GM18502 (cell line): ENCODE data around the gene TFRC.
"Not testable (repeated sequence)": the region's sequence is repeated elsewhere in the genome, so short reads cannot be mapped to it uniquely, and the experiment has no call there.

Source experiments
- ATAC-seq: cut with Tn5 transposase; IDR thresholded peaks from one replicate; pipeline ENCODE4 v1.9.1; 2021; ENCODE audit warnings: mild to moderate bottlenecking; ENCODE audit not compliant: unreplicated experiment, poor library complexity

TFRC gene

DNA sequence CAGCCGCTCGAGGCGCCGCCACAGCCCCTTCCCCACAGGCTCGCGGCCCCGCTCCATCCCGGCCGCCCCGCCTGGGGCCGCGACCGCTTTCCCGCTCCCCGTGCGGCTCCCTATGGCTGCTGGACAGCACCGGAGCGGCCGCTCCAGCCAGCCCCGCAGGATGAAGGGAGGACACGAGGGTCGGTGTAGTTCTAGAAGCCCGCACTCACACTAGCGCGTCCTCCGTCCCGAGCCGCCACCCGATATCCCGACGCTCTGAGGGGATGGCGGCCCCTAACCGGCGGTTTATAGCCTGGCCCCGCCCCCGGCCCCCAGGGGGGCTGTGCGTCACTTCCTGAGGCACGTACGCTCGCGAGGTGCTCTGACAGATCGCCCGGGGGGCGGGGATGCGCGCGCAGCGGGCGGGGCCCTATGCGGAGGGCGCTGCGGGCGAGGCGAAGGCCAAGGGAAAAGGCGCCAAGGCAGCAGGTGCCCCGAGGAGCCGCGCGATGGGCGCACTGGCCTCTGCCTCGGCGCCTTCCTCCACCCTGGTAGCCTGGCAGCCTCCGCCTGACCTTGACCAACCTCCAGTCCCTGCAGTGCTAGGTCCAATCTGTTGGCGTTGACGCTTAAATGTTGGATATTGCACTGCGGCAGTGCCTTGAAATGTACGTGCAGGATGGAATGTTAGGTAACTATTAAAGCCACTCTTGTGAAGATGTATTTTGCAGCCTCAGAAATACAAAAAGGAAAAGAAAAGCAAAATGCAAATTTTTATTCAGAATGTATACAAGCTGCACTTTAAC is at the start of gene TFRC:
TFRC (minus strand) TSS at position 257 of the 785 bp plus-strand sequence. CDS start 4,991 bp downstream, outside the sequence.
- ATAC-seq = peak; percentile 85

GRCh38 chr3:196128172-196128843 is 46.4 kb upstream of the TFRC start:
- ATAC-seq = no peak

GRCh38 chr3:196127308-196128040 is 45.6 kb upstream of the TFRC start:
- no peak for ATAC-seq

DNA sequence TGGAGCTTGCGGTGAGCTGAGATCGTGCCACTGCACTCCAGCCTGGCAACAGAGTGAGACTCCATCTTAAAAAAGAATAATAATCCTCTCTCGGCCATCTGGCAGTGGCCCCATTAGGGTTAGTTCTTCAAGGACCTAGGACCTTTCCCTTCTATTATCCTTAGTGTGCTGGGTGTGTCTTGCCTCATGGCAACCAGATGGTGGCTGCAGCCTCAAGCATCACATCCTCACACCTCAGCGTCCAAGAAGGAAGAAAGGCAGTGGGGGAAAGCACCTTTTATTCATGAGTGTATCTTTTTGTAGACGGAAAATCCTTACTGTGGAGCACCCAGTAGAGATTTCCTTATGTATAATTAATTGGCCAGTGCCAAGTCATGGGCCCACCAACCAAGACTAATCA is 42.7 kb upstream of the TFRC start:
- no peak for ATAC-seq

DNA sequence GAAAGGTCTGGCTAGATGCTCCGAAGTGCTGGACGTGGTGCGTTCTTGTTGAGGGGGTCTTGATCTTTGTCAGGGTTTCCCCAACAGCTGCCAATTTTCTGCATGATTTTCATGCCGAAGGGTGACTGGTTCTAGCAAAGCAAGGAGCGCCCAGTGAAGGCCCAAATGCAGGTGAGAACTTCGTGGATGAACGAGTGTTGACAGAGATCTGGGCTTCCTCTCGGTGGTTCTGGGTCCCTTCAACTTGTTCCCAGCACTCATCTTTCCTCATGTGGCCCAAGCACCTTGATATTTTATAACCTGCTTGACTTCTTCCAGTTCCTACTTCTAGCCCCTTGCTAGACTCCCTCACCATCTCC is 40.8 kb upstream of the TFRC start:
- no peak for ATAC-seq

- ATAC-seq = no peak
Measured at GRCh38 chr3:196122021-196122687, 40.3 kb upstream of the TFRC start.

DNA sequence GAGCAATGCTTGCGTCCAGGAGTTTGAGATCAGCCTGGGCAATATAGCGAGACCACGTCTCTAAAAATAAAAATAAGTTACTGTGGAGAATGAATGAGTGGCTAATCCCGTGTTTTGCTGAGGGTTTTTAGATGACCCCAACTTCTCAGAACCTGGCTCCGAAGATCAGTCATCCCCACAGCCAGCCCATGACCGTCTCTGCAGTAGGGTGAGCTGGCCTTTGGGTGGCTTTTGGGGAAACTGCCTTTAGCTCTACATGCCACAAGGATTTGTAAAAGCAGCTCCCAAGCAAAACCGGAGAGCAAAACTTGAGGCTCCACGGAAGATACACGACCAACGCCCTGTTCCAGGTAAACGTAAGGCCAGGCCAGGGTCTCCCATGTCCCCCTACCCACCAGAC is 39.2 kb upstream of the TFRC start:
- ATAC-seq = no peak

DNA sequence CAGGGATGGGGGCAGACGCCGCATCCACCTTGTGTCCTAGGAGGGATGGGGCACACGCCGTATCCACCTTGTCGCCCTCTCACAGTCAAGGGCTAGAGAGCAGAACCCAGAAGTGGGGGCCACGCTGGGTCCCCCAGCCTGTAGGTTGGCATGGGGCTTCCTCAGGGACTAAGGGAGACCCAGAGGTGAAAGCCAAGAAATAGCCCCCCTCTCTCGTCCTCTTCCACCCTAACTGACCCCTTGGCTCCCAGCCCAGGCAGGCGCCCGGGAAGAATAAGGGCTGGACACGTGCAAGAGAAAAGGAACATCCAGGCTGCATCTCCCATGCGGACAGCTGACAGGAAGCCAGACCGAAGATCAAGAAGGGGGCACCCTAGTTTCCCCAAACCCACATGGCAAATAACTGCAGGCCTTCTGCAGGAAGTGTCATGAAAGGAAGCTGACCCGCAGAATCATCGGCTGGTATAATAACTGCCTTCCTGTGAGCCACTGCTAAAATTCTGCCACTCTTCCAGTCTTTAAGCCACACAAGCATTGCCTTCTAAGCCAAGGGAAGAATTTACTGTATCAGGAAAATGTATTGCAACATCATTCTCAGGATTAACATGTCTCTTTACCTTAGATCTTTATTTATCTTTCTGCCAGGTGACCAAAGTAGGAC is 38.5 kb upstream of the TFRC start:
- no peak for ATAC-seq

DNA sequence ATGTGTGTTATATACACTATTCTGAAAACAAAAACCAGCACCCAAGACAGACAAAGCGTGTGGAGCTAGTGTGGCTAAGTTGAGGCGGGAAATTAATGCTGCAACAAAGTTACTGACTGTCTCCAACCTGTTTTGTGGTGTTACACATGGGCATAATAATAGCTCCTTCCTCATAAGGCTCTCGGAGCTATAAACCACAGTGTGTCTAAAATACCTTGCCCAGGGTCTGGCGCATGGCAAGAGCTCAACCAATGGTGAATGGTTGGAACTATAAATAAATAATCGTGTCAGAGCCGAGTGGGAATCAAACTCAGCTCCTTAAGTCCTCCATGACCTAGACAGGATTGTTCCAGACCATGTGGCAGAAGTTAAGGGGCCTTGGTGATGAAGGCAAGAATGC is 35.9 kb upstream of the TFRC start:
- no peak for ATAC-seq

- peak; percentile 61 for ATAC-seq
Measured at GRCh38 chr3:196115678-196116083, 33.8 kb upstream of the TFRC start.

GRCh38 chr3:196111939-196112386 is 30.1 kb upstream of the TFRC start:
- ATAC-seq = no peak

GRCh38 chr3:196108075-196108743 is 26.3 kb upstream of the TFRC start:
- ATAC-seq = no peak

DNA sequence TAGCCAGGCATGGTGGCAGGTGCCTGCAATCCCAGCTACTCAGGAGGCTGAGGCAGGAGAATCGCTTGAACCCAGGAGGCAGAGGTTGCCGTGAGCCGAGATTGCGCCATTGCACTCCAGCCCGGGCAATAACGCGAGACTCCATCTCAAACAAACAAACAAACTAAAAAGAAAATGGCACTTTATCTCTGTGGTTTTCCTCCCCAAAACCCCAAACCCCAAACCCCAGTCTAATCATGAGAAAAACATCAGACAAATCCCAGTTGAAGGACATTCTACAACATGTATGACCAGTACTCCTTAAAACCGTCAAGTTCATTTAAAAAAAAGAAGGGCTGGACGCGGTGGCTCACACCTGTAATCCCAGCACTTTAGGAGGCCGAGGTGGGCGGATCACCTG is 22.8 kb upstream of the TFRC start:
- ATAC-seq = not testable (repeated sequence)

GRCh38 chr3:196098365-196098980 is 16.6 kb upstream of the TFRC start:
- not testable (repeated sequence) for ATAC-seq

- no peak for ATAC-seq
Measured at GRCh38 chr3:196097373-196098154, 15.7 kb upstream of the TFRC start.

- peak; percentile 82 for ATAC-seq
Measured at GRCh38 chr3:196096382-196096953, 14.6 kb upstream of the TFRC start.

- no peak for ATAC-seq
Measured at GRCh38 chr3:196093317-196094111, 11.6 kb upstream of the TFRC start.
